B cell (primary cell): ENCODE measurements around the gene ST6GAL2. TPM values are rescaled to one million over a fixed set of nuclear protein-coding genes. Genes with fewer than 3 reads are reported as not detected.

Experiments
- ATAC-seq: fragments of 200-7000 bp; cut with Tn5 transposase; one replicate; pipeline ENCODE4 v1.10.0; 2021; ENCODE audit warnings: low read depth, mild to moderate bottlenecking, moderate number of reproducible peaks, moderate library complexity
- CTCF ChIA-PET: fragments of 350-600 bp; sonication (Branson Sonifier 250); formaldehyde crosslinking; loops from one replicate; lab custom pipeline; 2021; ENCODE audit warnings: antibody characterized with exemption, inconsistent platforms; lab: Charles Lee
- POLR2A ChIA-PET: fragments of 350-600 bp; sonication (Branson Sonifier 250); formaldehyde crosslinking; loops from one replicate; lab custom pipeline; 2021; ENCODE audit warnings: antibody characterized with exemption; lab: Charles Lee
- DNase-seq: peaks from one replicate; pipeline ENCODE4 v3.0.0; 2013
- H2AFZ ChIP-seq: 2 replicates; pipeline ENCODE4 v1.6.1; 2012; ENCODE audit warnings: mild to moderate bottlenecking, low read depth, low read length; ENCODE audit not compliant: insufficient read depth, poor library complexity, severe bottlenecking
- H3K27ac ChIP-seq, 2 donors: 1 replicate in 1 of 2; 2 replicates in 1 of 2; pipeline ENCODE4 v1.5.1; 2012 to 2013; ENCODE audit warnings: low read length in 2 of 2, mild to moderate bottlenecking in 2 of 2, moderate library complexity in 1 of 2
- H3K27me3 ChIP-seq, 4 experiments: fragments of 200-600 bp in 1 of 4; sonication (generic) in 1 of 4; replicated peaks in 1 of 4; 1 replicate in 2 of 4; 2 replicates in 2 of 4; pipeline versions ENCODE4 v1.6.1 to v1.7.0; 2013 to 2016; ENCODE audit warnings: low read length in 3 of 4, mild to moderate bottlenecking in 2 of 4, mixed read lengths in 1 of 4, moderate library complexity in 1 of 4; ENCODE audit not compliant: insufficient read depth in 4 of 4, control insufficient read depth in 3 of 4; ENCODE audit errors: control extremely low read depth in 1 of 4
- H3K36me3 ChIP-seq, 2 experiments: replicated peaks in 1 of 2; 1 replicate in 1 of 2; 2 replicates in 1 of 2; pipeline versions ENCODE4 v1.6.1 to v1.7.1; 2013; ENCODE audit warnings: low read length in 1 of 2; ENCODE audit not compliant: insufficient read depth in 2 of 2, control insufficient read depth in 1 of 2; ENCODE audit errors: control extremely low read depth in 1 of 2, extremely low read depth in 1 of 2
- H3K4me1 ChIP-seq, 2 donors: fragments of 200-600 bp in 1 of 2; sonication (generic) in 1 of 2; 1 replicate in 1 of 2; 2 replicates in 1 of 2; pipeline versions ENCODE4 v1.5.1 to v1.6.1; 2013 to 2017; ENCODE audit warnings: low read length in 2 of 2; ENCODE audit not compliant: control insufficient read depth in 2 of 2, insufficient read depth in 2 of 2
- H3K4me2 ChIP-seq: replicated peaks from 2 replicates; pipeline ENCODE3; 2012; ENCODE audit warnings: mild to moderate bottlenecking, low read depth, low read length; ENCODE audit not compliant: poor library complexity, severe bottlenecking
- H3K4me3 ChIP-seq, 5 experiments: fragments of 200-600 bp in 1 of 5; sonication (generic) in 1 of 5; 1 replicate in 3 of 5; 2 replicates in 2 of 5; pipeline versions ENCODE4 v1.5.1 to v1.7.0; 2011 to 2016; ENCODE audit warnings: low read length in 4 of 5, mild to moderate bottlenecking in 4 of 5, low read depth in 2 of 5, control low read depth in 1 of 5, moderate library complexity in 1 of 5; ENCODE audit not compliant: insufficient read depth in 1 of 5; ENCODE audit errors: control extremely low read depth in 1 of 5, extremely low read depth in 1 of 5
- H3K79me2 ChIP-seq: fragments of 200-600 bp; sonication (generic); one replicate; pipeline ENCODE4 v1.6.0; 2016; ENCODE audit warnings: low read length; ENCODE audit not compliant: control insufficient read depth, insufficient read depth
- H3K9ac ChIP-seq: fragments of 200-600 bp; sonication (generic); 2 replicates; pipeline ENCODE4 v1.6.1; 2017; ENCODE audit warnings: mild to moderate bottlenecking, low read length, moderate library complexity
- H3K9me3 ChIP-seq, 3 donors: one replicate each; pipeline versions ENCODE4 v1.6.1 to v1.7.1; 2013; ENCODE audit warnings: low read length in 2 of 3; ENCODE audit not compliant: control insufficient read depth in 2 of 3, insufficient read depth in 1 of 3; ENCODE audit errors: control extremely low read depth in 1 of 3
- H4K20me1 ChIP-seq: 2 replicates; pipeline ENCODE4 v1.6.0; 2012; ENCODE audit warnings: mild to moderate bottlenecking, low read length; ENCODE audit not compliant: insufficient read depth, control insufficient read depth, poor library complexity, severe bottlenecking
- H3K27ac Mint-ChIP-seq: one replicate; pipeline ENCODE4 v1.8.0; 2021; ENCODE audit warnings: mixed read lengths
- H3K27me3 Mint-ChIP-seq: one replicate; pipeline ENCODE4 v1.8.0; 2021; ENCODE audit warnings: mixed read lengths
- H3K4me1 Mint-ChIP-seq: one replicate; pipeline ENCODE4 v1.8.0; 2021; ENCODE audit warnings: mixed read lengths
- H3K4me3 Mint-ChIP-seq: one replicate; pipeline ENCODE4 v1.8.0; 2021; ENCODE audit warnings: mixed read lengths
- H3K9me3 Mint-ChIP-seq: one replicate; pipeline ENCODE4 v1.8.0; 2022; ENCODE audit warnings: mixed read lengths; ENCODE audit not compliant: insufficient read depth
- EZH2 ChIP-seq: IDR thresholded peaks from 2 replicates; pipeline ENCODE4 v1.6.1; 2012; ENCODE audit warnings: borderline replicate concordance, low read depth, mild to moderate bottlenecking, moderate library complexity, low read length; ENCODE audit not compliant: insufficient read depth, poor library complexity, severe bottlenecking
- WGBS: methylation state at CpG from one replicate; pipeline ENCODE4 v1.1.5; 2013; ENCODE audit warnings: missing lambda C conversion rate; ENCODE audit not compliant: insufficient coverage; 5-methylcytosine and 5-hydroxymethylcytosine counted together
- intact Hi-C: fragments of 100-400 bp; cut with micrococcal nuclease; formaldehyde crosslinking; loops from one replicate; pipeline ENCODE4 v1.10.0; 2022
- polyA plus RNA-seq: library from polyadenylated mRNA; depleted of rRNA; stranded (reverse); fragments of >200 nt; gene quantifications from 2 replicates; pipeline ENCODE4 v1.2.3, GENCODE V29; 2012
- total RNA-seq, 2 donors: library from RNA; stranded (reverse); fragments of 120-200 nt in 1 of 2; gene quantifications; 1 replicate in 1 of 2; 2 replicates in 1 of 2; pipeline versions ENCODE4 v1.2.3 to v1.2.4, GENCODE V29; 2013 to 2022
- TF ChIP-seq, protein P1 (sequence below): fragments of 200-600 bp; IDR thresholded peaks from one replicate; pipeline ENCODE4 v1.8.0; 2022; ENCODE audit warnings: antibody characterized with exemption, mild to moderate bottlenecking

The ST6GAL2 gene
- total and polyA plus RNA-seq, 2 donors (not counting 1 experiment from before 2014, with no cell fraction given), result not detected

DNA sequence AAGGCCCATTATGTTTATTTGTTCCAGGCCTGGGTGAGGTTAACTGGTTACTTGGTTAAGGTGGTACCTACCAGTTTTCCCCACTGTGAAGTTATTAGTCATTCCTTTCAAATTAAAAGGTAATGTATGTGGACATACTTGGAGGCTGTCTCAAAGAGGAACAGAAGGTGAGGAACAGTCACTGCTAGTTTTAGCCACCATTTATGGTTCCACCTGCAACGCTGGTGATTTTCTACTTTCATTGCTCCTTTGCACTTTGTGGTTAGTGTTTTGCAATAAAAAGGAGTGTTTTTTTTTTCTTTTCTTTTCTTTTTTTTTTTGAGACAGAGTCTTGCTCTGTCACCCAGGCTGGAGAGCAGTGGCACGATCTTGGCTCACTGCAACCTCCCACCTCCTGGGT is 6.1 kb upstream of the ST6GAL2 start:
- no peaks in the 10 kb centered on the region for H3K27me3 Mint-ChIP-seq
- no peak overlapping the region for H3K4me2 ChIP-seq
- H3K4me1 ChIP-seq, result no peaks in the 10 kb centered on the region
- H3K9me3 Mint-ChIP-seq, result peaks cover 3% of the 10 kb centered on the region
- WGBS, result no CpG with 5 or more reads among the region's 2 CpGs
- DNase-seq, result no peak
- POLR2A ChIA-PET, result no interaction called here
- no peak overlapping the region for H3K4me3 Mint-ChIP-seq
- no peak overlapping the region for H3K9ac ChIP-seq
- CTCF ChIA-PET, result no interaction called here
- no peaks in the 10 kb centered on the region for H3K36me3 ChIP-seq
- H3K4me3 ChIP-seq, result no peak overlapping the region
- TF ChIP-seq, protein P1, sequence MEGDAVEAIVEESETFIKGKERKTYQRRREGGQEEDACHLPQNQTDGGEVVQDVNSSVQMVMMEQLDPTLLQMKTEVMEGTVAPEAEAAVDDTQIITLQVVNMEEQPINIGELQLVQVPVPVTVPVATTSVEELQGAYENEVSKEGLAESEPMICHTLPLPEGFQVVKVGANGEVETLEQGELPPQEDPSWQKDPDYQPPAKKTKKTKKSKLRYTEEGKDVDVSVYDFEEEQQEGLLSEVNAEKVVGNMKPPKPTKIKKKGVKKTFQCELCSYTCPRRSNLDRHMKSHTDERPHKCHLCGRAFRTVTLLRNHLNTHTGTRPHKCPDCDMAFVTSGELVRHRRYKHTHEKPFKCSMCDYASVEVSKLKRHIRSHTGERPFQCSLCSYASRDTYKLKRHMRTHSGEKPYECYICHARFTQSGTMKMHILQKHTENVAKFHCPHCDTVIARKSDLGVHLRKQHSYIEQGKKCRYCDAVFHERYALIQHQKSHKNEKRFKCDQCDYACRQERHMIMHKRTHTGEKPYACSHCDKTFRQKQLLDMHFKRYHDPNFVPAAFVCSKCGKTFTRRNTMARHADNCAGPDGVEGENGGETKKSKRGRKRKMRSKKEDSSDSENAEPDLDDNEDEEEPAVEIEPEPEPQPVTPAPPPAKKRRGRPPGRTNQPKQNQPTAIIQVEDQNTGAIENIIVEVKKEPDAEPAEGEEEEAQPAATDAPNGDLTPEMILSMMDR, result no peak
- TF ChIP-seq EZH2, result no peak
- no peaks in the 10 kb centered on the region for H3K79me2 ChIP-seq
- no peaks in the 10 kb centered on the region for H4K20me1 ChIP-seq
- H3K9me3 ChIP-seq, result peaks cover 0 to 4% (median 0%) of the 10 kb centered on the region in 3 donors
- no peak overlapping the region for H2AFZ ChIP-seq
- H3K27ac Mint-ChIP-seq, result no peak overlapping the region
- ATAC-seq, result no peak
- intact Hi-C loops, result no loop called here
- peaks cover 0 to 10% (median 3%) of the 10 kb centered on the region in 4 experiments for H3K27me3 ChIP-seq
- H3K4me1 Mint-ChIP-seq, result no peaks in the 10 kb centered on the region
- H3K27ac ChIP-seq, result no peak overlapping the region

DNA sequence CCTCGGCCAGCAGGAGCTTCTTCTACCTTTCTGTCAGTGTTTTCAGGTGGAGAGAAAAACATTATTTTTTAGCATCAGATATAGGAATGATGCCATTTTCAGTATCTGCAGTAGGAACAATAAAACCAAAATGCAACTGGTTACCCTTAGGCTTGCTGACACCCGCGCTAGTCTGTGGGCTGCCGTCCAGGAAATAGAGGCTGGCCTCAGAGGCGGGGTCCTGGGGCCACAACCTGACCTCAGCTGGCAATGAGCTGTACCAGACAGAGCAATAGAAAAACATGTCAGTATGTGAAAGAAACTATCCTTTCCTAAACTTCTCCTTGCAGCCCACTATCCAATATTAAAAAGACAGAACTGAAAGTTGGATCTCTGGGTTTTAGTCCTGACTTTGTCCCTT is 4.6 kb upstream of the ST6GAL2 start:
- no peak overlapping the region for H3K27ac ChIP-seq
- CTCF ChIA-PET, result no interaction called here
- POLR2A ChIA-PET, result no interaction called here
- DNase-seq (no peak), ATAC-seq (no peak)
- no peak overlapping the region for H3K4me3 Mint-ChIP-seq
- WGBS, result 0% methylated on average over 4 of the region's 5 CpGs
- no peaks in the 10 kb centered on the region for H3K36me3 ChIP-seq
- H3K27ac Mint-ChIP-seq, result no peak overlapping the region
- H3K27me3 ChIP-seq, result peaks cover 0 to 15% (median 3%) of the 10 kb centered on the region in 4 experiments
- no peaks in the 10 kb centered on the region for H3K4me1 ChIP-seq
- peaks cover 3% of the 10 kb centered on the region for H3K4me1 Mint-ChIP-seq
- TF ChIP-seq, protein P1, result no peak
- no peak for TF ChIP-seq EZH2
- H3K9ac ChIP-seq, result no peak overlapping the region
- intact Hi-C loops, result no loop called here
- peaks cover 0 to 8% (median 0%) of the 10 kb centered on the region in 3 donors for H3K9me3 ChIP-seq
- peaks cover 4% of the 10 kb centered on the region for H3K27me3 Mint-ChIP-seq
- peaks cover 3% of the 10 kb centered on the region for H3K9me3 Mint-ChIP-seq
- no peaks in the 10 kb centered on the region for H4K20me1 ChIP-seq
- H3K4me2 ChIP-seq, result no peak overlapping the region
- H3K4me3 ChIP-seq, result no peak overlapping the region
- H2AFZ ChIP-seq, result no peak overlapping the region
- no peaks in the 10 kb centered on the region for H3K79me2 ChIP-seq
